Measurements from ENCODE around the gene CCSER1. TPM values are rescaled to one million over a fixed set of nuclear protein-coding genes. Genes with fewer than 3 reads are reported as not detected.

Gene CCSER1
- total RNA-seq, 1 experiment from 2014 or later = 4.1 TPM

DNA sequence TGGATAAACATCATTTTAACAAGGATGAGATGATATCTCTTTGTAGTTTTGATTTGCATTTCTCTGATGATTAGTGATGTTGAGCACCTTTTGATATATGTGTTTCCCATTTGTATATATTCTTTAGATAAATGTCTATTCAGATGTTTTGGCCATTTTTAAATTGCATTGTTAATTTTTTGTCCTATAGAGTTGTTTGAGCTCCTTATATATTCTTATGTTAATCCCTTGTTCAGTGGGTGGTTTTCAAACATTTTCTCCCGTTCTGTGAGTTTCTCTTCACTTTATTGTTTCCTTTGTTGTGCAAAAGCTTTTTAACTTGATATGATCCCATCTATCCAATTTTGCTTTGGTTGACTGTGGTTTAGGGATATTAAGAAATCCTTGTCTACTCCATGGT, 606.0 kb downstream of the CCSER1 start:
- Histone ChIP-seq H3K36me3 (ENCODE audit: control insufficient read depth, insufficient read depth, low read length) (no peaks in the 10 kb centered on the region), H3K4me3 (ENCODE audit: low read depth, low read length) (no peak overlapping the region), H3K9me3 (no peaks in the 10 kb centered on the region), H3K4me1 (peaks cover 11% of the 10 kb centered on the region), H3K27me3 (replicated peaks; ENCODE audit: control insufficient read depth, insufficient read depth, low read length) (no peaks in the 10 kb centered on the region)
- Mint-ChIP-seq H3K36me3 (ENCODE audit: insufficient read depth, unreplicated experiment) (no peaks in the 10 kb centered on the region), H3K9me3 (ENCODE audit: unreplicated experiment) (no peaks in the 10 kb centered on the region), H3K27ac (ENCODE audit: unreplicated experiment) (no peak overlapping the region), H3K4me1 (ENCODE audit: low read depth, unreplicated experiment) (peaks cover 4% of the 10 kb centered on the region), H3K4me3 (ENCODE audit: unreplicated experiment) (no peak overlapping the region), H3K27me3 (ENCODE audit: insufficient read depth, unreplicated experiment) (no peaks in the 10 kb centered on the region)
- DNase-seq = no peak
- BruUV-seq (replicated peaks) = no TSS peak
- ChIA-PET CTCF (no interaction called here), POLR2A (no interaction called here)
- intact Hi-C loops (cut with micrococcal nuclease; ENCODE audit: unreplicated experiment) = no loop called here
- TF ChIP-seq, protein P1, sequence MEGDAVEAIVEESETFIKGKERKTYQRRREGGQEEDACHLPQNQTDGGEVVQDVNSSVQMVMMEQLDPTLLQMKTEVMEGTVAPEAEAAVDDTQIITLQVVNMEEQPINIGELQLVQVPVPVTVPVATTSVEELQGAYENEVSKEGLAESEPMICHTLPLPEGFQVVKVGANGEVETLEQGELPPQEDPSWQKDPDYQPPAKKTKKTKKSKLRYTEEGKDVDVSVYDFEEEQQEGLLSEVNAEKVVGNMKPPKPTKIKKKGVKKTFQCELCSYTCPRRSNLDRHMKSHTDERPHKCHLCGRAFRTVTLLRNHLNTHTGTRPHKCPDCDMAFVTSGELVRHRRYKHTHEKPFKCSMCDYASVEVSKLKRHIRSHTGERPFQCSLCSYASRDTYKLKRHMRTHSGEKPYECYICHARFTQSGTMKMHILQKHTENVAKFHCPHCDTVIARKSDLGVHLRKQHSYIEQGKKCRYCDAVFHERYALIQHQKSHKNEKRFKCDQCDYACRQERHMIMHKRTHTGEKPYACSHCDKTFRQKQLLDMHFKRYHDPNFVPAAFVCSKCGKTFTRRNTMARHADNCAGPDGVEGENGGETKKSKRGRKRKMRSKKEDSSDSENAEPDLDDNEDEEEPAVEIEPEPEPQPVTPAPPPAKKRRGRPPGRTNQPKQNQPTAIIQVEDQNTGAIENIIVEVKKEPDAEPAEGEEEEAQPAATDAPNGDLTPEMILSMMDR (IDR thresholded peaks at IDR 0.05; ENCODE audit: insufficient read depth in 1 of 2, low read depth in 1 of 2, low read length in 1 of 2, severe bottlenecking in 1 of 2, unreplicated experiment in 1 of 2) = no peak

DNA sequence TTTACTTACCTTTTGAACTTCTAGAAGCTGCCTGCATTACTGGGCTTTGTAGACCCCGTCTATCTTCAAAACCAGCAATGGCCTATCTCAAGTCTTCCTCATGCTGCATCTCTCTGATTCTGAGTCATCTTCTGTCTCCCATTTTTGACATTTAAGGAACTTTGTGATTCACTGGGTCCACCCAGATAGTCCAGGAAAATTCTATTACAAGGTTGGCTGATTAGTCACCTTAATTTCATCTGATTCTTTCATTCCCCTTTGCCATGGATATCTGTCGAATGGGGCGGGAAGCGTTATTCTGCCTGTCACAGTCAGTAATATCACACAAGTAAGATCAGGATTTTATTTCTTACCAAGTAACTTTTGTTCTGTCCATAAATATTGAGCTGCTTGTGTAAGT, 618.0 kb downstream of the CCSER1 start:
- Mint-ChIP-seq H3K27ac (ENCODE audit: unreplicated experiment) (no peak overlapping the region), H3K4me1 (ENCODE audit: low read depth, unreplicated experiment) (no peaks in the 10 kb centered on the region), H3K36me3 (ENCODE audit: insufficient read depth, unreplicated experiment) (no peaks in the 10 kb centered on the region), H3K9me3 (ENCODE audit: unreplicated experiment) (no peaks in the 10 kb centered on the region), H3K4me3 (ENCODE audit: unreplicated experiment) (no peak overlapping the region), H3K27me3 (ENCODE audit: insufficient read depth, unreplicated experiment) (no peaks in the 10 kb centered on the region)
- intact Hi-C loops (cut with micrococcal nuclease; ENCODE audit: unreplicated experiment) = no loop called here
- TF ChIP-seq, protein P1 (IDR thresholded peaks at IDR 0.05; ENCODE audit: insufficient read depth in 1 of 2, low read depth in 1 of 2, low read length in 1 of 2, severe bottlenecking in 1 of 2, unreplicated experiment in 1 of 2) = no peak
- no peak for DNase-seq
- Histone ChIP-seq H3K36me3 (ENCODE audit: control insufficient read depth, insufficient read depth, low read length) (no peaks in the 10 kb centered on the region), H3K4me1 (no peaks in the 10 kb centered on the region), H3K27me3 (replicated peaks; ENCODE audit: control insufficient read depth, insufficient read depth, low read length) (no peaks in the 10 kb centered on the region), H3K4me3 (ENCODE audit: low read depth, low read length) (no peak overlapping the region), H3K9me3 (no peaks in the 10 kb centered on the region)
- POLR2A ChIA-PET = no interaction called here
- BruUV-seq (replicated peaks) = no TSS peak
- CTCF ChIA-PET = no interaction called here

DNA sequence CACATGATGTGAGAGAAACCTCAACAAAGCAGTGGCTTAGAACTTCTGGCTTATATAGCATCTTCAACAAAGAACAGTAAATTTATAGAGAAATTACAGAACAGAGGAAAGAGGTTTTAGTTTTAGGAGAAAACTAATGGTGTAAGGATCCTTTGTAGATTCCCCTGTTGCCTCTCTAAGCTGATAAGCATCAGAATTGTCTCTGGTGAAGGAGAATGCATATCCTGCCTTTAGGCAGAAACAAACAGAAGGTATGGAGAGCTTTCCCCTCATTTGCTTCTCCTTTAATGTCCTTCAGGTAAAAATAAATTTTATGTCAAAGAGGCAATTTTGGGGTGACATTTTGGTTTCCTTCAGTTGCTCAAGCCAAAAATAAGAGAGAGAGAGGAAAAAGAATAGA, 625.9 kb downstream of the CCSER1 start:
- Histone ChIP-seq H3K4me1 (no peaks in the 10 kb centered on the region), H3K27me3 (replicated peaks; ENCODE audit: control insufficient read depth, insufficient read depth, low read length) (no peaks in the 10 kb centered on the region), H3K36me3 (ENCODE audit: control insufficient read depth, insufficient read depth, low read length) (no peaks in the 10 kb centered on the region), H3K4me3 (ENCODE audit: low read depth, low read length) (no peak overlapping the region), H3K9me3 (no peaks in the 10 kb centered on the region)
- no TSS peak for BruUV-seq (replicated peaks)
- ChIA-PET POLR2A (no interaction called here), CTCF (no interaction called here)
- no peak overlapping the region for H3K27ac Mint-ChIP-seq (ENCODE audit: unreplicated experiment)
- H3K4me1 Mint-ChIP-seq (ENCODE audit: low read depth, unreplicated experiment) = no peaks in the 10 kb centered on the region
- H3K27me3 Mint-ChIP-seq (ENCODE audit: insufficient read depth, unreplicated experiment) = no peaks in the 10 kb centered on the region
- TF ChIP-seq, protein P1 (IDR thresholded peaks at IDR 0.05; ENCODE audit: insufficient read depth in 1 of 2, low read depth in 1 of 2, low read length in 1 of 2, severe bottlenecking in 1 of 2, unreplicated experiment in 1 of 2) = no peak
- no peaks in the 10 kb centered on the region for H3K9me3 Mint-ChIP-seq (ENCODE audit: unreplicated experiment)
- intact Hi-C loops (cut with micrococcal nuclease; ENCODE audit: unreplicated experiment) = no loop called here
- DNase-seq = no peak
- H3K4me3 Mint-ChIP-seq (ENCODE audit: unreplicated experiment) = no peak overlapping the region
- H3K36me3 Mint-ChIP-seq (ENCODE audit: insufficient read depth, unreplicated experiment) = no peaks in the 10 kb centered on the region

Data from Caco-2 (cell line).